MM.1S (cell line): ENCODE data around the gene NPEPL1.

ENCODE experiments used
- DNase-seq: peaks from one replicate; pipeline ENCODE4 v3.0.0-alpha.2; 2015
- H2AFZ ChIP-seq: fragments of 300-600 bp; sonication (generic); 2 replicates; pipeline ENCODE4 v1.6.0; 2016; ENCODE audit warnings: antibody characterized with exemption, low read length
- H3F3A ChIP-seq: fragments of 300-600 bp; sonication (generic); 2 replicates; pipeline ENCODE4 v1.6.1; 2016; ENCODE audit warnings: mild to moderate bottlenecking, antibody characterized with exemption, low read length, moderate library complexity, mixed read lengths; ENCODE audit not compliant: insufficient read depth
- H3K27ac ChIP-seq: fragments of 300-600 bp; sonication (generic); 2 replicates; pipeline ENCODE4 v1.5.1; 2016; ENCODE audit warnings: mild to moderate bottlenecking, low read length
- H3K27me3 ChIP-seq: fragments of 300-600 bp; sonication (generic); replicated peaks from 2 replicates; pipeline ENCODE4 v1.6.0; 2016; ENCODE audit warnings: low read length; ENCODE audit not compliant: insufficient read depth
- H3K36me3 ChIP-seq: fragments of 300-600 bp; sonication (generic); replicated peaks from 2 replicates; pipeline ENCODE4 v1.6.1; 2016; ENCODE audit warnings: mild to moderate bottlenecking, low read length, mixed read lengths; ENCODE audit not compliant: insufficient read depth
- H3K4me1 ChIP-seq: fragments of 300-600 bp; sonication (generic); 2 replicates; pipeline ENCODE4 v1.6.1; 2016; ENCODE audit warnings: low read length, mixed read lengths
- H3K4me2 ChIP-seq: fragments of 300-600 bp; sonication (generic); 2 replicates; pipeline ENCODE4 v1.6.0; 2016; ENCODE audit warnings: low read depth, low read length
- H3K4me3 ChIP-seq: fragments of 300-600 bp; sonication (generic); 2 replicates; pipeline ENCODE4 v1.5.1; 2016; ENCODE audit warnings: low read length, mixed read lengths
- H3K79me2 ChIP-seq: fragments of 300-600 bp; sonication (generic); 2 replicates; pipeline ENCODE4 v1.6.1; 2016; ENCODE audit warnings: mixed run types, low read length, mixed read lengths
- H3K9ac ChIP-seq: fragments of 300-600 bp; sonication (generic); 2 replicates; pipeline ENCODE4 v1.6.1; 2016; ENCODE audit warnings: low read length, mixed read lengths
- H3K9me2 ChIP-seq: fragments of 300-600 bp; sonication (generic); replicated peaks from 2 replicates; pipeline ENCODE4 v1.6.1; 2016; ENCODE audit warnings: mild to moderate bottlenecking, low read length, mixed read lengths; ENCODE audit not compliant: insufficient read depth
- H3K9me3 ChIP-seq: fragments of 300-600 bp; sonication (generic); replicated peaks from 2 replicates; pipeline ENCODE4 v1.6.1; 2016; ENCODE audit warnings: mild to moderate bottlenecking, low read length, mixed read lengths; ENCODE audit not compliant: insufficient read depth
- H4K20me1 ChIP-seq: fragments of 300-600 bp; sonication (generic); 2 replicates; pipeline ENCODE4 v1.6.1; 2016; ENCODE audit warnings: mild to moderate bottlenecking, low read length, moderate library complexity, mixed read lengths; ENCODE audit not compliant: insufficient read depth
- EZH2 ChIP-seq: fragments of 300-600 bp; sonication (generic); optimal IDR thresholded peaks from 2 replicates; pipeline ENCODE3; 2017; ENCODE audit warnings: low read depth, mild to moderate bottlenecking, antibody characterized with exemption, low read length, mixed read lengths
- EZH2phosphoT487 ChIP-seq: fragments of 300-600 bp; sonication (generic); IDR thresholded peaks from 2 replicates; pipeline ENCODE4 v1.6.1; 2018; ENCODE audit warnings: antibody characterized with exemption, low read length
- TF ChIP-seq, protein P1 (sequence below): fragments of 300-600 bp; sonication (generic); IDR thresholded peaks from 2 replicates; pipeline ENCODE4 v1.5.1; 2016; ENCODE audit warnings: antibody characterized with exemption, low read length, mixed read lengths

The NPEPL1 gene

DNA sequence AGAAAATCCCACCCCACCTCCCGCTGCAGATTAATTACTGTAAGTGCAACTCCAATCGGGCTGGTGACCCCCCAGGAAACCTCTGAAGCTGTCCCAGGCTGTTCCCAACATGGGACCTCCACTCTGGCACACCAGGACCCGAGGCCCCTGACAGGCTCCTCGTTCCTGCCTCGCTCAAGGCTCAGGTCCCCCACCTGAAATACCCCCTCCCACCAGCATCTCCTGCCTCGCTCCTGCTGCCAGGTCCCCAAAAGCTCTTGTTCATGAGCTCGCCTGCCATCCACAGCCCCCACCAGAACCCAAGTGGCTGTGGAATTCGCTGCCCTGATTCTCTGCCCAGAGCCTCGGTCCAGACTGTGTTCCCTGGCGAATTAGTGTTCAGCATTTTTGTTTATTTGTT lies 26.1 kb downstream of the NPEPL1 start:
- Histone ChIP-seq H3K9me3 (no peaks in the 10 kb centered on the region), H4K20me1 (no peaks in the 10 kb centered on the region), H3K9me2 (no peaks in the 10 kb centered on the region), H3F3A (no peaks in the 10 kb centered on the region), H3K4me3 (no peak overlapping the region), H3K4me1 (no peaks in the 10 kb centered on the region), H2AFZ (no peak overlapping the region), H3K4me2 (no peak overlapping the region), H3K36me3 (no peaks in the 10 kb centered on the region), H3K9ac (no peak overlapping the region), H3K27me3 (peaks cover 48% of the 10 kb centered on the region), H3K27ac (no peak overlapping the region), H3K79me2 (no peaks in the 10 kb centered on the region)
- DNase-seq: no peak
- TF ChIP-seq, protein P1, sequence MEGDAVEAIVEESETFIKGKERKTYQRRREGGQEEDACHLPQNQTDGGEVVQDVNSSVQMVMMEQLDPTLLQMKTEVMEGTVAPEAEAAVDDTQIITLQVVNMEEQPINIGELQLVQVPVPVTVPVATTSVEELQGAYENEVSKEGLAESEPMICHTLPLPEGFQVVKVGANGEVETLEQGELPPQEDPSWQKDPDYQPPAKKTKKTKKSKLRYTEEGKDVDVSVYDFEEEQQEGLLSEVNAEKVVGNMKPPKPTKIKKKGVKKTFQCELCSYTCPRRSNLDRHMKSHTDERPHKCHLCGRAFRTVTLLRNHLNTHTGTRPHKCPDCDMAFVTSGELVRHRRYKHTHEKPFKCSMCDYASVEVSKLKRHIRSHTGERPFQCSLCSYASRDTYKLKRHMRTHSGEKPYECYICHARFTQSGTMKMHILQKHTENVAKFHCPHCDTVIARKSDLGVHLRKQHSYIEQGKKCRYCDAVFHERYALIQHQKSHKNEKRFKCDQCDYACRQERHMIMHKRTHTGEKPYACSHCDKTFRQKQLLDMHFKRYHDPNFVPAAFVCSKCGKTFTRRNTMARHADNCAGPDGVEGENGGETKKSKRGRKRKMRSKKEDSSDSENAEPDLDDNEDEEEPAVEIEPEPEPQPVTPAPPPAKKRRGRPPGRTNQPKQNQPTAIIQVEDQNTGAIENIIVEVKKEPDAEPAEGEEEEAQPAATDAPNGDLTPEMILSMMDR: no peak
- TF ChIP-seq EZH2phosphoT487 (no peak), EZH2 (no peak)

DNA sequence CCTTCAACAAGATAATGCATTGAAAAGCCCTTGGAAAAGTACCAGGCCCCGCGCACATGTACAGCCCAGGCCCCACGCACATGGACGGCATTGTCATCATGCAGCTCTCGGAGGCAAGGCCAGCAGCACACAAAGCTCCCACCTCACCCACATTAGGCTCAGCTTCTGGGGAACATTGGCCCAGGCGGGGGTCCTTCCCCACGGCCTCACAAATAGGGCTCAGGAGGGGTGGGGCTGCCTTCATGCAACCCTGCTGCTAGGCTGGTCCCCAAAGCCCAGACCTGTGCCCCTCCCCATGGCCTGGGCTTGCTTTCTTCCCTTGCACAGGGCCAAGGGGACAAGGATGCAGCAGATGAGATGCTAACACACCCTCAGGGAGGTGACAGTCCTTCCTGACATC lies 26.7 kb downstream of the NPEPL1 start:
- Histone ChIP-seq H3K79me2 (no peaks in the 10 kb centered on the region), H3K27me3 (peaks cover 54% of the 10 kb centered on the region), H4K20me1 (no peaks in the 10 kb centered on the region), H3K9ac (no peak overlapping the region), H3K9me2 (no peaks in the 10 kb centered on the region), H2AFZ (no peak overlapping the region), H3K9me3 (no peaks in the 10 kb centered on the region), H3K27ac (no peak overlapping the region), H3K4me2 (no peak overlapping the region), H3F3A (no peaks in the 10 kb centered on the region), H3K4me3 (no peak overlapping the region), H3K36me3 (no peaks in the 10 kb centered on the region), H3K4me1 (no peaks in the 10 kb centered on the region)
- no peak for DNase-seq
- TF ChIP-seq, protein P1: no peak
- TF ChIP-seq EZH2phosphoT487: no peak
- no peak for TF ChIP-seq EZH2

DNA sequence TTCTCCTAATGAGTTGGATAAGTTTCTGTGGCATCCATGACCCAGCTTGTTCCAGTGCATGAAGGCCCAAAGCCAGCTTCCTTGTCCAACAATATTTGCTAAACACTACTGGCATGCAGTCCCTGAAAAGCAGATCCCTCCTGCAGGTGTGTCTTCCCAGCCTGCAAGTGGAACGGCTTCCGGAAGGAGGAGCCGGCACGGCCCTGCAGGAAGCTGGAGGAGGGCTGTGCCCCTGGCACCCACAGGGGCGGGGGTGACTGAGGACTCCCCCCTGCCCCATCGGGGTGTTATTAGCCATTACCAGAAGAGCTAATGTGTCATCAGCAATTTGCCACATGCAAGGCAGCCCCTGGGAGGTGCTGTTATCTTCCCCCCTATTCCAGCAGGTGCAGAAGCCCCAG lies 27.4 kb downstream of the NPEPL1 start:
- DNase-seq: no peak
- TF ChIP-seq, protein P1: no peak
- no peak for TF ChIP-seq EZH2phosphoT487
- TF ChIP-seq EZH2: no peak
- Histone ChIP-seq H3K4me2 (no peak overlapping the region), H3K9ac (no peak overlapping the region), H3K27me3 (peaks cover 61% of the 10 kb centered on the region), H3K27ac (no peak overlapping the region), H3K4me3 (no peak overlapping the region), H3K4me1 (no peaks in the 10 kb centered on the region), H2AFZ (no peak overlapping the region), H3K9me2 (no peaks in the 10 kb centered on the region), H3K36me3 (no peaks in the 10 kb centered on the region), H3K9me3 (no peaks in the 10 kb centered on the region), H3F3A (no peaks in the 10 kb centered on the region), H3K79me2 (no peaks in the 10 kb centered on the region), H4K20me1 (no peaks in the 10 kb centered on the region)
